GM10248 (cell line): Measurements from ENCODE around the gene CCDC50.

Experiments used
- CTCF ChIA-PET: fragments of 300-600 bp; sonication (Branson Sonifier 250); formaldehyde crosslinking; extraction: SDS; loops from one replicate; lab custom pipeline; 2021; ENCODE audit warnings: antibody characterized with exemption; lab: Yijun Ruan, JAX
- POLR2A ChIA-PET: fragments of 350-650 bp; sonication (Branson Sonifier 250); formaldehyde crosslinking; extraction: SDS; loops from one replicate; lab custom pipeline; 2020; ENCODE audit warnings: antibody characterized with exemption; lab: Yijun Ruan, JAX
- DNase-seq: peaks from one replicate; pipeline ENCODE4 v3.0.0; 2012; ENCODE audit errors: extremely low spot score
- CTCF ChIP-seq: IDR thresholded peaks from 2 replicates; pipeline ENCODE4 v1.5.1; 2012; ENCODE audit warnings: mild to moderate bottlenecking, low read depth; ENCODE audit errors: extremely low read depth, missing control alignments, control extremely low read depth

The CCDC50 gene

GRCh38 chr3:191357909-191358308 is 28.7 kb downstream of the CCDC50 start:
- CTCF ChIA-PET, result interaction anchor here (0.8 to 7.3 kb wide), 7 partner anchors 13 to 113 kb away, joined by 3 to 45 read pairs (median 5); no protein-coding TSS in a partner anchor

GRCh38 chr3:191358929-191359328 is 29.7 kb downstream of the CCDC50 start:
- DNase-seq, result no peak
- CTCF ChIA-PET, result interaction anchor here (1.2 to 7.3 kb wide), 5 partner anchors 14 to 86 kb away, joined by 3 to 45 read pairs (median 5); no protein-coding TSS in a partner anchor
- no peak for TF ChIP-seq CTCF
- POLR2A ChIA-PET, result interaction anchor here (0.6 to 0.7 kb wide), 2 partner anchors 21 to 22 kb away, joined by 3 to 4 read pairs; no protein-coding TSS in a partner anchor

More at GRCh38 chr3:191357909-191358308, 28.7 kb downstream of the CCDC50 start:
- POLR2A ChIA-PET, result no interaction called here
- no peak for DNase-seq
- TF ChIP-seq CTCF, result no peak

- TF ChIP-seq CTCF, result no peak
- ChIA-PET CTCF (interaction anchor here (1.3 to 7.3 kb wide), 3 partner anchors 16 to 70 kb away, joined by 3 to 45 read pairs (median 11); no protein-coding TSS in a partner anchor), POLR2A (no interaction called here)
- DNase-seq, result no peak
Observed at GRCh38 chr3:191360620-191361019, 31.4 kb downstream of the CCDC50 start.

- ChIA-PET CTCF (interaction anchor here (3.0 to 7.3 kb wide), 2 partner anchors 16 to 23 kb away, joined by 11 to 45 read pairs; no protein-coding TSS in a partner anchor), POLR2A (no interaction called here)
- no peak for DNase-seq
- TF ChIP-seq CTCF, result no peak
Observed at GRCh38 chr3:191361456-191361855, 32.3 kb downstream of the CCDC50 start.

- CTCF ChIA-PET, result interaction anchor here (3.0 to 7.3 kb wide), 2 partner anchors 17 to 23 kb away, joined by 11 to 45 read pairs; no protein-coding TSS in a partner anchor
- no peak for TF ChIP-seq CTCF
- POLR2A ChIA-PET, result no interaction called here
- DNase-seq, result no peak
Observed at GRCh38 chr3:191362037-191362436, 32.8 kb downstream of the CCDC50 start.

GRCh38 chr3:191362524-191363090 is 33.4 kb downstream of the CCDC50 start:
- ChIA-PET CTCF (interaction anchor here (1.3 to 7.3 kb wide), 3 partner anchors 11 to 24 kb away, joined by 4 to 45 read pairs (median 11); no protein-coding TSS in a partner anchor), POLR2A (no interaction called here)
- DNase-seq, result no peak
- TF ChIP-seq CTCF, result no peak
